Liver (tissue), 9 donors: Measurements from ENCODE around the gene OCEL1. TPM values are rescaled to one million over a fixed set of nuclear protein-coding genes. Genes with fewer than 3 reads are reported as not detected.
A peak's percentile ranks its signal among the peaks of the same experiment; 100 is the strongest.

Source experiments
- DNase-seq: peaks from one replicate; pipeline ENCODE4 v3.0.0-alpha.2; 2017; ENCODE audit warnings: low spot score
- H3K27ac ChIP-seq, 2 donors: one replicate each; pipeline ENCODE4 v1.7.0; 2013; ENCODE audit warnings: inconsistent platforms in 2 of 2, low read length in 2 of 2, control low read depth in 1 of 2, low read depth in 1 of 2, mild to moderate bottlenecking in 1 of 2
- H3K27me3 ChIP-seq, 4 donors: one replicate each; pipeline versions ENCODE4 v1.6.1 to v1.7.0; 2013; ENCODE audit warnings: low read length in 3 of 4, inconsistent platforms in 1 of 4, mild to moderate bottlenecking in 1 of 4, moderate library complexity in 1 of 4; ENCODE audit not compliant: control insufficient read depth in 4 of 4, insufficient read depth in 4 of 4
- H3K36me3 ChIP-seq, 4 donors: one replicate each; pipeline versions ENCODE4 v1.6.1 to v1.7.0; 2013; ENCODE audit warnings: low read length in 3 of 4, mild to moderate bottlenecking in 3 of 4, low read depth in 1 of 4, moderate library complexity in 1 of 4; ENCODE audit not compliant: control insufficient read depth in 4 of 4, insufficient read depth in 3 of 4
- H3K4me1 ChIP-seq, 4 donors: one replicate each; pipeline versions ENCODE4 v1.6.1 to v1.7.0; 2013; ENCODE audit warnings: low read length in 3 of 4, mild to moderate bottlenecking in 3 of 4, moderate library complexity in 1 of 4; ENCODE audit not compliant: control insufficient read depth in 4 of 4, insufficient read depth in 4 of 4
- H3K4me3 ChIP-seq, 3 donors: one replicate each; pipeline versions ENCODE4 v1.6.1 to v1.7.0; 2013; ENCODE audit warnings: low read length in 3 of 3, control low read depth in 1 of 3, low read depth in 1 of 3, mild to moderate bottlenecking in 1 of 3
- H3K9ac ChIP-seq, 2 donors: one replicate each; pipeline ENCODE4 v1.7.0; 2013; ENCODE audit warnings: low read length in 2 of 2, mild to moderate bottlenecking in 2 of 2, moderate library complexity in 2 of 2, control low read depth in 1 of 2, low read depth in 1 of 2
- H3K9me3 ChIP-seq, 4 donors: one replicate each; pipeline versions ENCODE4 v1.6.1 to v1.7.0; 2013; ENCODE audit warnings: low read length in 3 of 4; ENCODE audit not compliant: control insufficient read depth in 4 of 4
- ATF3 ChIP-seq: IDR thresholded peaks from 2 replicates; pipeline ENCODE4 v1.6.1; 2016; ENCODE audit warnings: antibody characterized with exemption
- CTCF ChIP-seq: fragments of 150-350 bp; IDR thresholded peaks from 2 replicates; pipeline ENCODE4 v1.5.1; 2017; ENCODE audit warnings: improper control_type of control experiment, low read depth, low read length; ENCODE audit not compliant: missing input control
- EGR1 ChIP-seq, 2 donors: IDR thresholded peaks; 2 replicates each; pipeline ENCODE4 v1.6.1; 2016 to 2018; ENCODE audit warnings: antibody characterized with exemption in 2 of 2, low read depth in 2 of 2
- FOXA1 ChIP-seq: IDR thresholded peaks from 2 replicates; pipeline ENCODE4 v1.6.1; 2016; ENCODE audit warnings: antibody characterized with exemption
- FOXA2 ChIP-seq: IDR thresholded peaks from 2 replicates; pipeline ENCODE4 v1.6.1; 2016; ENCODE audit warnings: antibody characterized with exemption
- GABPA ChIP-seq, 2 donors: IDR thresholded peaks in 1 of 2; conservative IDR thresholded peaks in 1 of 2; 2 replicates each; pipeline ENCODE4 v1.6.1; 2016; ENCODE audit warnings: antibody characterized with exemption in 2 of 2, mild to moderate bottlenecking in 1 of 2, moderate library complexity in 1 of 2
- HNF4A ChIP-seq, 2 donors: conservative IDR thresholded peaks; 2 replicates each; pipeline ENCODE4 v1.6.1; 2016; ENCODE audit warnings: antibody characterized with exemption in 2 of 2, mild to moderate bottlenecking in 2 of 2
- HNF4G ChIP-seq: IDR thresholded peaks from 2 replicates; pipeline ENCODE4 v1.6.1; 2016; ENCODE audit warnings: antibody characterized with exemption
- JUND ChIP-seq, 2 donors: IDR thresholded peaks; 2 replicates each; pipeline ENCODE4 v1.6.1; 2016; ENCODE audit warnings: antibody characterized with exemption in 2 of 2
- NR2F2 ChIP-seq: IDR thresholded peaks from 2 replicates; pipeline ENCODE4 v1.6.1; 2016; ENCODE audit warnings: antibody characterized with exemption
- RAD21 ChIP-seq, 2 donors: IDR thresholded peaks; 2 replicates each; pipeline ENCODE4 v1.6.1; 2016; ENCODE audit warnings: antibody characterized with exemption in 2 of 2, mild to moderate bottlenecking in 2 of 2
- REST ChIP-seq: IDR thresholded peaks from 2 replicates; pipeline ENCODE4 v1.6.1; 2016; ENCODE audit warnings: antibody characterized with exemption, mild to moderate bottlenecking
- RXRA ChIP-seq, 2 donors: IDR thresholded peaks; 2 replicates each; pipeline ENCODE4 v1.6.1; 2017 to 2018; ENCODE audit warnings: antibody characterized with exemption in 2 of 2, mild to moderate bottlenecking in 1 of 2
- SP1 ChIP-seq: IDR thresholded peaks from 2 replicates; pipeline ENCODE4 v1.6.1; 2018; ENCODE audit warnings: antibody characterized with exemption, mild to moderate bottlenecking
- YY1 ChIP-seq: IDR thresholded peaks from 2 replicates; pipeline ENCODE4 v1.6.1; 2016; ENCODE audit warnings: antibody characterized with exemption, mild to moderate bottlenecking
- ZBTB33 ChIP-seq: IDR thresholded peaks from 2 replicates; pipeline ENCODE4 v1.6.1; 2016; ENCODE audit warnings: antibody characterized with exemption
- WGBS: extraction: QIAGEN DNeasy Blood & Tissue Kit; methylation state at CpG from one replicate; pipeline ENCODE4 v1.1.7; 2013; 5-methylcytosine and 5-hydroxymethylcytosine counted together
- polyA plus RNA-seq, 2 donors: library from polyadenylated mRNA; stranded (reverse) in 1 of 2; unstranded in 1 of 2; fragments of 200-250 nt in 1 of 2; fragments of >200 nt in 1 of 2; fragmentation: Nextera tagmentation in 1 of 2; extraction: Ambion mirVana in 1 of 2; gene quantifications; one replicate each; pipeline versions ENCODE4 v1.2.1 to v1.2.3, GENCODE V29; 2013 to 2015
- total RNA-seq, 2 donors: library from RNA; depleted of rRNA; stranded (reverse); fragments of >200 nt; gene quantifications; one replicate each; pipeline ENCODE4 v1.2.3, GENCODE V29; 2014
- donor health status: healthy.
- donor health status: healthy.
- donor health status: healthy.
- donor health status: healthy.
- donor health status: healthy.

The OCEL1 gene
- total and polyA plus RNA-seq, 4 donors: 4.9 to 32.5 (median 20.8) TPM

- H3K9ac ChIP-seq: peak within 1 kb of the TSS in 1 of 2 donors; percentile 36
- H3K27me3 ChIP-seq: no peaks in the 10 kb centered on the region
- H3K27ac ChIP-seq: peak within 1 kb of the TSS; percentile 13 to 46
- 59% methylated on average over 5 of the region's 5 CpGs for WGBS
- peak; percentile 31 for TF ChIP-seq SP1
- TF ChIP-seq HNF4A (conservative IDR thresholded peaks at IDR 0.05): no peak
- DNase-seq: no peak
- H3K9me3 ChIP-seq: no peaks in the 10 kb centered on the region
- peak within 1 kb of the TSS in 1 of 3 donors; percentile 7 for H3K4me3 ChIP-seq
- H3K4me1 ChIP-seq: peaks cover 3 to 11% (median 10%) of the 10 kb centered on the region in 4 donors
- H3K36me3 ChIP-seq: peaks cover 0 to 3% (median 0%) of the 10 kb centered on the region in 4 donors
Observed at GRCh38 chr19:17264641-17264979, 38.6 kb downstream of the OCEL1 start, which contains the start of gene USHBP1. TSS of gene USHBP1 (minus strand) at chr19:17264745. CDS start at chr19:17264299, 446 bp downstream.

GRCh38 chr19:17266026-17266425 is 40.0 kb downstream of the OCEL1 start:
- peaks cover 0 to 6% (median under 1%) of the 10 kb centered on the region in 4 donors for H3K36me3 ChIP-seq
- no peaks in the 10 kb centered on the region for H3K9me3 ChIP-seq
- no peak for DNase-seq
- no peaks in the 10 kb centered on the region for H3K27me3 ChIP-seq
- H3K4me1 ChIP-seq: peaks cover 3 to 11% (median 10%) of the 10 kb centered on the region in 4 donors
- TF ChIP-seq RXRA (IDR thresholded peaks at IDR 0.05): no peak
- no peak for TF ChIP-seq FOXA1
- no peak for TF ChIP-seq CTCF
- TF ChIP-seq RAD21 (IDR thresholded peaks at IDR 0.05): no peak
- TF ChIP-seq NR2F2: no peak
- TF ChIP-seq ZBTB33: no peak
- TF ChIP-seq FOXA2: no peak
- TF ChIP-seq HNF4A (conservative IDR thresholded peaks at IDR 0.05): no peak
- no peak for TF ChIP-seq SP1
- no peak for TF ChIP-seq HNF4G
- no peak for TF ChIP-seq EGR1 (IDR thresholded peaks at IDR 0.05; ENCODE audit: low read depth in 2 of 2)
- TF ChIP-seq ATF3: no peak
- TF ChIP-seq GABPA (IDR thresholded peaks at IDR 0.05 in 1 of 2, conservative IDR thresholded peaks at IDR 0.05 in 1 of 2): no peak
- TF ChIP-seq JUND (IDR thresholded peaks at IDR 0.05): no peak
- 93% methylated on average over 7 of the region's 7 CpGs for WGBS
- H3K9ac ChIP-seq: no peak overlapping the region
- H3K27ac ChIP-seq: no peak overlapping the region
- no peak overlapping the region for H3K4me3 ChIP-seq

GRCh38 chr19:17266589-17266974 is 40.6 kb downstream of the OCEL1 start:
- H3K9me3 ChIP-seq: no peaks in the 10 kb centered on the region
- H3K4me1 ChIP-seq: peaks cover 3 to 11% (median 10%) of the 10 kb centered on the region in 4 donors
- H3K27me3 ChIP-seq: no peaks in the 10 kb centered on the region
- H3K4me3 ChIP-seq: no peak overlapping the region
- WGBS: 82% methylated on average over 12 of the region's 12 CpGs
- DNase-seq: no peak
- no peak overlapping the region for H3K27ac ChIP-seq
- H3K9ac ChIP-seq: no peak overlapping the region
- peaks cover 0 to 11% (median 5%) of the 10 kb centered on the region in 4 donors for H3K36me3 ChIP-seq
- TF ChIP-seq HNF4G (no peak), HNF4A (conservative IDR thresholded peaks at IDR 0.05) (no peak), REST (no peak), SP1 (no peak), GABPA (IDR thresholded peaks at IDR 0.05 in 1 of 2, conservative IDR thresholded peaks at IDR 0.05 in 1 of 2) (no peak), JUND (IDR thresholded peaks at IDR 0.05) (no peak), YY1 (no peak), CTCF (no peak), FOXA2 (no peak), RAD21 (IDR thresholded peaks at IDR 0.05) (no peak), EGR1 (IDR thresholded peaks at IDR 0.05; ENCODE audit: low read depth in 2 of 2) (no peak), RXRA (IDR thresholded peaks at IDR 0.05) (no peak)
